Hepatocyte (in vitro differentiated cells): Measurements from ENCODE around the gene EIF3K. TPM values are rescaled to one million over a fixed set of nuclear protein-coding genes. Genes with fewer than 3 reads are reported as not detected.

Experiments used
- DNase-seq: peaks from one replicate; pipeline ENCODE4 v3.0.0-alpha.2; 2016; ENCODE audit warnings: low spot score
- H2AFZ ChIP-seq: fragments of 200-600 bp; sonication (generic); 2 replicates; pipeline ENCODE4 v1.6.0; 2016; ENCODE audit warnings: antibody characterized with exemption, mild to moderate bottlenecking
- H3K27ac ChIP-seq: fragments of 200-600 bp; sonication (generic); 2 replicates; pipeline ENCODE4 v1.5.1; 2016; ENCODE audit warnings: mild to moderate bottlenecking
- H3K27me3 ChIP-seq: fragments of 200-600 bp; sonication (generic); 2 replicates; pipeline ENCODE4 v1.6.1; 2016
- H3K36me3 ChIP-seq: fragments of 200-600 bp; sonication (generic); replicated peaks from 2 replicates; pipeline ENCODE4 v1.5.1; 2016; ENCODE audit warnings: low read depth; ENCODE audit not compliant: insufficient read depth
- H3K4me1 ChIP-seq: fragments of 200-600 bp; sonication (generic); 2 replicates; pipeline ENCODE4 v1.5.1; 2016; ENCODE audit warnings: mild to moderate bottlenecking, moderate library complexity; ENCODE audit not compliant: insufficient read depth
- H3K4me2 ChIP-seq: fragments of 200-600 bp; sonication (generic); 2 replicates; pipeline ENCODE4 v1.6.0; 2016
- H3K4me3 ChIP-seq: fragments of 200-600 bp; sonication (generic); 2 replicates; pipeline ENCODE4 v1.5.1; 2016; ENCODE audit warnings: mild to moderate bottlenecking
- H3K79me2 ChIP-seq: fragments of 200-600 bp; sonication (generic); 2 replicates; pipeline ENCODE4 v1.6.0; 2017; ENCODE audit warnings: mild to moderate bottlenecking
- H3K9me2 ChIP-seq: fragments of 200-600 bp; sonication (generic); replicated peaks from 2 replicates; pipeline ENCODE4 v1.6.0; 2017; ENCODE audit warnings: mild to moderate bottlenecking; ENCODE audit not compliant: insufficient read depth
- H3K9me3 ChIP-seq: fragments of 200-600 bp; sonication (generic); 2 replicates; pipeline ENCODE4 v1.5.1; 2016; ENCODE audit warnings: low read depth, mild to moderate bottlenecking
- H4K20me1 ChIP-seq: fragments of 200-600 bp; sonication (generic); 2 replicates; pipeline ENCODE4 v1.6.0; 2016; ENCODE audit warnings: mild to moderate bottlenecking; ENCODE audit not compliant: insufficient read depth, poor library complexity, severe bottlenecking
- CTCF ChIP-seq: fragments of 200-600 bp; sonication (generic); IDR thresholded peaks from 2 replicates; pipeline ENCODE4 v1.5.1; 2016; ENCODE audit warnings: antibody characterized with exemption, mild to moderate bottlenecking; ENCODE audit not compliant: poor library complexity
- EZH2 ChIP-seq: fragments of 200-600 bp; sonication (generic); IDR thresholded peaks from 2 replicates; pipeline ENCODE4 v1.6.1; 2016; ENCODE audit warnings: antibody characterized with exemption, mild to moderate bottlenecking, borderline replicate concordance
- EZH2phosphoT487 ChIP-seq: fragments of 200-600 bp; sonication (generic); IDR thresholded peaks from one replicate; pipeline ENCODE4 v1.6.1; 2018; ENCODE audit warnings: antibody characterized with exemption, mild to moderate bottlenecking, low read depth, moderate library complexity; ENCODE audit not compliant: unreplicated experiment, severe bottlenecking
- WGBS: methylation state at CpG from one replicate; pipeline ENCODE4 v1.1.6; 2016; ENCODE audit warnings: low lambda C conversion rate; ENCODE audit errors: missing lambda C conversion rate; 5-methylcytosine and 5-hydroxymethylcytosine counted together
- polyA plus RNA-seq: library from polyadenylated mRNA; unstranded; fragments of >200 nt; fragmentation: Nextera tagmentation; extraction: Ambion mirVana; gene quantifications from 2 replicates; pipeline ENCODE4 v1.2.1, GENCODE V29; 2016
- total RNA-seq: library from RNA; depleted of rRNA; stranded (reverse); fragments of >200 nt; gene quantifications from 2 replicates; pipeline ENCODE4 v1.2.3, GENCODE V29; 2014

EIF3K gene
- total and polyA plus RNA-seq, 2 experiments from 2014 or later = 171 to 354 TPM

GRCh38 chr19:38617283-38617763, 1.7 kb upstream of the EIF3K start:
- Histone ChIP-seq H3K4me1 (no peaks in the 10 kb centered on the region), H3K4me3 (no peak overlapping the region), H3K9me3 (no peaks in the 10 kb centered on the region), H3K36me3 (no peaks in the 10 kb centered on the region), H4K20me1 (no peaks in the 10 kb centered on the region), H3K9me2 (no peaks in the 10 kb centered on the region), H3K27ac (no peak overlapping the region), H3K79me2 (peaks cover 16% of the 10 kb centered on the region), H3K27me3 (no peaks in the 10 kb centered on the region), H3K4me2 (no peak overlapping the region), H2AFZ (no peak overlapping the region)
- DNase-seq = no peak
- TF ChIP-seq EZH2 (no peak), CTCF (no peak), EZH2phosphoT487 (no peak)
- WGBS = 94% methylated on average over 9 of the region's 9 CpGs

- H3K27me3 ChIP-seq = no peaks in the 10 kb centered on the region
- H3K9me3 ChIP-seq = no peaks in the 10 kb centered on the region
- no peaks in the 10 kb centered on the region for H3K4me1 ChIP-seq
- peak within 1 kb of the TSS; percentile 15 for H3K4me3 ChIP-seq
- peak within 1 kb of the TSS; percentile 64 for H2AFZ ChIP-seq
- no peaks in the 10 kb centered on the region for H4K20me1 ChIP-seq
- DNase-seq = no peak
- TF ChIP-seq EZH2 = no peak
- no peak for TF ChIP-seq CTCF
- no peak for TF ChIP-seq EZH2phosphoT487
- H3K27ac ChIP-seq = peak within 1 kb of the TSS; percentile 69
- no peaks in the 10 kb centered on the region for H3K36me3 ChIP-seq
- H3K9me2 ChIP-seq = no peaks in the 10 kb centered on the region
- peak within 1 kb of the TSS; percentile 77 for H3K4me2 ChIP-seq
- WGBS = 87% methylated on average over 25 of the region's 28 CpGs
- H3K79me2 ChIP-seq = peaks cover 16% of the 10 kb centered on the region
Measured at GRCh38 chr19:38617764-38618589, 1.0 kb upstream of the EIF3K start, which contains the start of gene MAP4K1. Gene MAP4K1, minus strand, starts transcription at chr19:38617953. Its CDS starts 58 bp downstream, at chr19:38617895.

GRCh38 chr19:38619361-38620174, 580 bp downstream of the EIF3K start:
- H4K20me1 ChIP-seq = no peaks in the 10 kb centered on the region
- TF ChIP-seq EZH2 (no peak), CTCF (no peak), EZH2phosphoT487 (no peak)
- no peaks in the 10 kb centered on the region for H3K9me3 ChIP-seq
- no peaks in the 10 kb centered on the region for H3K27me3 ChIP-seq
- no peak for DNase-seq
- peak overlapping the region; percentile 33 for H3K4me3 ChIP-seq
- no peak overlapping the region for H2AFZ ChIP-seq
- H3K27ac ChIP-seq = peak overlapping the region; percentile 49
- peak overlapping the region; percentile 98 for H3K4me2 ChIP-seq
- WGBS = 26% methylated on average over 21 of the region's 21 CpGs
- H3K4me1 ChIP-seq = no peaks in the 10 kb centered on the region
- no peaks in the 10 kb centered on the region for H3K36me3 ChIP-seq
- peaks cover 16% of the 10 kb centered on the region for H3K79me2 ChIP-seq
- H3K9me2 ChIP-seq = no peaks in the 10 kb centered on the region
